Measurements from ENCODE around the gene COX7A2. TPM values are rescaled to one million over a fixed set of nuclear protein-coding genes. Genes with fewer than 3 reads are reported as not detected.

COX7A2 gene
- total RNA-seq, 4 donors from 2014 or later, result 166 to 413 (median 222) TPM

- Histone ChIP-seq H3K9me3 (no peaks in the 10 kb centered on the region), H3K27me3 (no peaks in the 10 kb centered on the region), H3K36me3 (no peaks in the 10 kb centered on the region), H3K4me3 (no peak overlapping the region), H3K27ac (no peak overlapping the region), H3K4me1 (peaks cover 9 to 20% of the 10 kb centered on the region in 2 donors)
- in situ Hi-C loops (cut with MboI; ENCODE audit: low sequenced_read_pairs in 4 of 4) (loop anchor here in 2 of 4 donors (25.0 kb wide), 1 partner anchor 1759 kb away; no protein-coding TSS in a partner anchor), intact Hi-C loops (cut with DNase I; ENCODE audit: low total_unique reads) (no loop called here)
- TF ChIP-seq POLR2A (IDR thresholded peaks at IDR 0.05), result no peak
- TF ChIP-seq CTCF (IDR thresholded peaks at IDR 0.05 in 4 of 5, conservative IDR thresholded peaks at IDR 0.05 in 1 of 5), result no peak
- no peak for ATAC-seq
- no peak for DNase-seq
These were observed 2.8 kb upstream of the COX7A2 start for GRCh38 chr6:75246386-75246785.

GRCh38 chr6:75244063-75244584 is 523 bp upstream of the COX7A2 start:
- no peak for TF ChIP-seq CTCF (IDR thresholded peaks at IDR 0.05 in 4 of 5, conservative IDR thresholded peaks at IDR 0.05 in 1 of 5)
- TF ChIP-seq POLR2A (IDR thresholded peaks at IDR 0.05), result no peak
- intact Hi-C loops (cut with DNase I; ENCODE audit: low total_unique reads), result loop anchor here (5.0 kb wide), 1 partner anchor 38 kb away; the partner anchor contains the start of gene TMEM30A
- Histone ChIP-seq H3K4me3 (peak overlapping the region; percentile 64 to 87 (median 76)), H3K27me3 (no peaks in the 10 kb centered on the region), H3K4me1 (peaks cover 17 to 32% of the 10 kb centered on the region in 2 donors), H3K36me3 (peaks cover 0 to 14% of the 10 kb centered on the region in 2 donors), H3K27ac (peak overlapping the region; percentile 88 to 91 (median 90)), H3K9me3 (no peaks in the 10 kb centered on the region)
- in situ Hi-C loops (cut with MboI; ENCODE audit: low sequenced_read_pairs in 4 of 4), result loop anchor here in 2 of 4 donors (25.0 kb wide), 1 partner anchor 1757 kb away; no protein-coding TSS in a partner anchor
- DNase-seq, result no peak
- peak in 1 of 2 donors; percentile 24 for ATAC-seq

- Histone ChIP-seq H3K4me1 (peaks cover 25 to 30% of the 10 kb centered on the region in 2 donors), H3K27me3 (no peaks in the 10 kb centered on the region), H3K27ac (no peak overlapping the region), H3K9me3 (no peaks in the 10 kb centered on the region), H3K4me3 (no peak overlapping the region), H3K36me3 (peaks cover 0 to 41% of the 10 kb centered on the region in 2 donors)
- TF ChIP-seq POLR2A (IDR thresholded peaks at IDR 0.05), result no peak
- ATAC-seq (no peak), DNase-seq (no peak)
- in situ Hi-C loops (cut with MboI; ENCODE audit: low sequenced_read_pairs in 4 of 4), result loop anchor here in 2 of 4 donors (25.0 kb wide), 1 partner anchor 1749 kb away; no protein-coding TSS in a partner anchor
- intact Hi-C loops (cut with DNase I; ENCODE audit: low total_unique reads), result no loop called here
These were observed 7.0 kb downstream of the COX7A2 start for GRCh38 chr6:75236630-75237029.

GRCh38 chr6:75235271-75235670 is 8.3 kb downstream of the COX7A2 start:
- ATAC-seq, result no peak
- in situ Hi-C loops (cut with MboI; ENCODE audit: low sequenced_read_pairs in 4 of 4), result loop anchor here in 2 of 4 donors (25.0 kb wide), 1 partner anchor 1748 kb away; no protein-coding TSS in a partner anchor

More at GRCh38 chr6:75235271-75235670, 8.3 kb downstream of the COX7A2 start:
- Histone ChIP-seq H3K36me3 (peaks cover 0 to 36% of the 10 kb centered on the region in 2 donors), H3K27ac (no peak overlapping the region), H3K27me3 (no peaks in the 10 kb centered on the region), H3K9me3 (no peaks in the 10 kb centered on the region), H3K4me1 (peaks cover 15 to 18% of the 10 kb centered on the region in 2 donors), H3K4me3 (no peak overlapping the region)
- no peak for DNase-seq
- TF ChIP-seq CTCF (IDR thresholded peaks at IDR 0.05 in 4 of 5, conservative IDR thresholded peaks at IDR 0.05 in 1 of 5) (no peak), POLR2A (IDR thresholded peaks at IDR 0.05) (no peak)
- intact Hi-C loops (cut with DNase I; ENCODE audit: low total_unique reads), result no loop called here

All from gastrocnemius medialis (tissue), 4 donors.